ENCODE data around the gene TMEM198. TPM values are rescaled to one million over a fixed set of nuclear protein-coding genes. Genes with fewer than 3 reads are reported as not detected.
A peak's percentile ranks its signal among the peaks of the same experiment; 100 is the strongest.

Gene TMEM198
- total RNA-seq, 1 donor from 2014 or later: 6.1 TPM

DNA sequence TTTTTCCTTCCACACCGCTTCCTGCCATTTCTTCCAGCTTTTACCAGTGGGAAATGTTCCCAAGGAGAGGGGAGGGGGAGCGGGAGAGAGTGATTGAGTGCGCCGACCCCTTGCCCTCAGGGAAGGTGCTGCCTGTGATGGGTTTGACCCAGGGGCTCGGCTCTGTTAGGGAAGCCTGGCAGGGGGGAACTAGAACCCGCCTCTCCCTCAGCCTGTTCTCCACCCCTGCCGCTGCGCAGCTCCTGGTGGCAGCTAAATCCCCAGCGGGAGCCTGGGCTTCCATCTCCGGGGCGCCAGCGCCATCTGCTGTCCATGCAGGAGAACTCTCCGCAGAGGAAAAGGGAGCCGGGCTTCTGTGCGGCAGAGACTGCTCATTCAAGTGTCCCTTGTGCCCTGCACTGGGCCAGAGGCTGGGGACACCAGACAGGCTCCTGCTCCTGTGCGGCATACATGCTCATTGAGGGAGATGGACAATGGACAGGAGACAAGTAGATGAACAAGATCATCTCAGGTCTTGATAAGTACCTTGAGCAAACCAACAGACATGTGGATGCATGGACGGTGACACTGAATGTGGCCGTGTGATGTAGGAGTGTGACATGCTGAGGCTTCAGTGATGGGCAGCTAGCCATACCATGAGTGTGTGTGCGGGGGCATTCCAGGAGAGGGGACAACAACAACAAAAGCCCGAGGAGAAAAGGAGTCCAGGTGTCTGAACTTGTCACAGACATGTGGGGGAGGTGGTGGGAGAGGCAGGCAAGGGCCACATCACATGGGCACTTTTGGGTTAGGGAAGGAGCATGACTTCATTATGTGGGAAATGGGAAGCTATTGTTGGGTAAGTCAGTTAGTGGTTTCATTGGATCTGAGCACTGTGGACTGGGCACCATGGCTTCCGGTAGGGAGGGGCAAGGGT, 13.5 kb upstream of the TMEM198 start:
- Mint-ChIP-seq H3K36me3 (ENCODE audit: low read depth) (no peaks in the 10 kb centered on the region), H3K27me3 (ENCODE audit: low read depth) (peaks cover 41% of the 10 kb centered on the region), H3K4me3 (ENCODE audit: unreplicated experiment) (peak overlapping the region; percentile 43), H3K9me3 (ENCODE audit: low read depth) (no peaks in the 10 kb centered on the region), H3K27ac (ENCODE audit: unreplicated experiment) (no peak overlapping the region), H3K4me1 (ENCODE audit: low read depth) (no peaks in the 10 kb centered on the region)
- TF ChIP-seq, protein P1, sequence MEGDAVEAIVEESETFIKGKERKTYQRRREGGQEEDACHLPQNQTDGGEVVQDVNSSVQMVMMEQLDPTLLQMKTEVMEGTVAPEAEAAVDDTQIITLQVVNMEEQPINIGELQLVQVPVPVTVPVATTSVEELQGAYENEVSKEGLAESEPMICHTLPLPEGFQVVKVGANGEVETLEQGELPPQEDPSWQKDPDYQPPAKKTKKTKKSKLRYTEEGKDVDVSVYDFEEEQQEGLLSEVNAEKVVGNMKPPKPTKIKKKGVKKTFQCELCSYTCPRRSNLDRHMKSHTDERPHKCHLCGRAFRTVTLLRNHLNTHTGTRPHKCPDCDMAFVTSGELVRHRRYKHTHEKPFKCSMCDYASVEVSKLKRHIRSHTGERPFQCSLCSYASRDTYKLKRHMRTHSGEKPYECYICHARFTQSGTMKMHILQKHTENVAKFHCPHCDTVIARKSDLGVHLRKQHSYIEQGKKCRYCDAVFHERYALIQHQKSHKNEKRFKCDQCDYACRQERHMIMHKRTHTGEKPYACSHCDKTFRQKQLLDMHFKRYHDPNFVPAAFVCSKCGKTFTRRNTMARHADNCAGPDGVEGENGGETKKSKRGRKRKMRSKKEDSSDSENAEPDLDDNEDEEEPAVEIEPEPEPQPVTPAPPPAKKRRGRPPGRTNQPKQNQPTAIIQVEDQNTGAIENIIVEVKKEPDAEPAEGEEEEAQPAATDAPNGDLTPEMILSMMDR (IDR thresholded peaks at IDR 0.05): peak; percentile 98
- DNase-seq (ENCODE audit: low spot score): no peak

DNA sequence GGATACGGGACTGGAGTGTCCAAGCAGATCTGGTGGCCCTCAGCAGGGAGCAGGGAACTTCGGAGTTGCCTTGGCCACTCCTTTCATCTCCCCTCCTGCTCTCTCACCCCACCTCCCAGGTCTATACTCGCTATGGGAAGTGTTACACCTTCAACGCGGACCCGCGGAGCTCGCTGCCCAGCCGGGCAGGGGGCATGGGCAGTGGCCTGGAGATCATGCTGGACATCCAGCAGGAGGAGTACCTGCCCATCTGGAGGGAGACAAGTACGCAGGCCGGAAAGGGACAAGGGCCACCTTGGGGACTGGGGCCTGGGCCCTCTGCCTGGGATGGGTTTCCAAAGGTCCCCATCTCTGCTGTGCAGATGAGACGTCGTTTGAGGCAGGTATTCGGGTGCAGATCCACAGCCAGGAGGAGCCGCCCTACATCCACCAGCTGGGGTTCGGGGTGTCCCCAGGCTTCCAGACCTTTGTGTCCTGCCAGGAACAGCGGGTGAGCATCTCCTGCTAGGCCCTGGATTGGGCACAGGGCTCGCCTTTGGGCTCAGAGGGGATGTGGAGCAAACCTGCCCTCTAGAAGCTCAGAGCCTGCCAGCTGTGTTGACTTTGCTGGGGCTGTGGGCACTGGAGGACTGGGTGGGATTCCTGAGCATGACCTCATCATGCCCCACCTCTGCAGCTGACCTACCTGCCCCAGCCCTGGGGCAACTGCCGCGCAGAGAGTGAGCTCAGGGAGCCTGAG, 12.0 kb upstream of the TMEM198 start:
- Mint-ChIP-seq H3K27ac (ENCODE audit: unreplicated experiment) (no peak overlapping the region), H3K9me3 (ENCODE audit: low read depth) (no peaks in the 10 kb centered on the region), H3K4me1 (ENCODE audit: low read depth) (no peaks in the 10 kb centered on the region), H3K36me3 (ENCODE audit: low read depth) (no peaks in the 10 kb centered on the region), H3K4me3 (ENCODE audit: unreplicated experiment) (no peak overlapping the region), H3K27me3 (ENCODE audit: low read depth) (peaks cover 33% of the 10 kb centered on the region)
- TF ChIP-seq, protein P1 (IDR thresholded peaks at IDR 0.05): no peak
- no peak for DNase-seq (ENCODE audit: low spot score)

GRCh38 chr2:219532378-219532649, 11.5 kb upstream of the TMEM198 start:
- Mint-ChIP-seq H3K4me1 (ENCODE audit: low read depth) (no peaks in the 10 kb centered on the region), H3K9me3 (ENCODE audit: low read depth) (no peaks in the 10 kb centered on the region), H3K27me3 (ENCODE audit: low read depth) (peaks cover 29% of the 10 kb centered on the region), H3K27ac (ENCODE audit: unreplicated experiment) (no peak overlapping the region), H3K4me3 (ENCODE audit: unreplicated experiment) (no peak overlapping the region), H3K36me3 (ENCODE audit: low read depth) (no peaks in the 10 kb centered on the region)
- no peak for DNase-seq (ENCODE audit: low spot score)
- TF ChIP-seq, protein P1 (IDR thresholded peaks at IDR 0.05): no peak

DNA sequence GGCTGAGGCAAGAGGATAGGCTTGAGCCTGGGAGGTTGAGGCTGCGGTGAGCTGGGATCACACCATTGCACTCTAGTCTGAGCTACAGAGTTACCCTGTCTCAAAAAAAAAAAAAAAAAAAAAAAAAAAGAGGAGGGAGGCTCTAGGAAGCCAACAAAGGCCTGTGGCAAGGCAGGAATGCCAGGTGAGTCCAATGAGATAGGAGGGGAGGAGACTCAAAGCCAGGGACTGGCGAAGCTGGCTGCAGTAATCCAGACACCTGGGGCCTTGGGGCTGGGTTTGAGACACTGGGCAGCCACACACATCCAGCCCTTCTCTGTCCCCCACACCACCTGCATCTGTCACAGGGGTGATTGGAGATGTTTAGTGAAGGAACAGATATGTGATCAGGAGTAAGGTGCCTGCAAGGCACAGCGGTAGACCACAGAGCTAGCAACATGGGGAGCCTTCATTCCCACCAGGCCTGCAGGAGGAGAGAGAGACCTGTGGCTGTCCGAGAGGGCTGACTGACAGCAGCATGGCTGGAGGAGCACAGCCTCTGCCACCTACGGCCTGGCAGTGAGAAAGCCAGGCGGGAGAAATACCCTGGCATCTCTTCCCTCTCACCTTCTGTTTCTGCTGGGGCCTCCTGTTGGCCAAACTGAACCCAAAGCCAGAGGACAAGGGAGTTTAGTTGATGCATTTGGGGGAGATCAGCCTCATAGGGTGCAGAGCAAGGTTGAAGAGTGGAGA, 9.7 kb upstream of the TMEM198 start:
- Mint-ChIP-seq H3K4me3 (ENCODE audit: unreplicated experiment) (no peak overlapping the region), H3K27ac (ENCODE audit: unreplicated experiment) (no peak overlapping the region), H3K27me3 (ENCODE audit: low read depth) (peaks cover 17% of the 10 kb centered on the region), H3K36me3 (ENCODE audit: low read depth) (peaks cover 5% of the 10 kb centered on the region), H3K4me1 (ENCODE audit: low read depth) (peaks cover 11% of the 10 kb centered on the region), H3K9me3 (ENCODE audit: low read depth) (no peaks in the 10 kb centered on the region)
- TF ChIP-seq, protein P1 (IDR thresholded peaks at IDR 0.05): no peak
- no peak for DNase-seq (ENCODE audit: low spot score)

DNA sequence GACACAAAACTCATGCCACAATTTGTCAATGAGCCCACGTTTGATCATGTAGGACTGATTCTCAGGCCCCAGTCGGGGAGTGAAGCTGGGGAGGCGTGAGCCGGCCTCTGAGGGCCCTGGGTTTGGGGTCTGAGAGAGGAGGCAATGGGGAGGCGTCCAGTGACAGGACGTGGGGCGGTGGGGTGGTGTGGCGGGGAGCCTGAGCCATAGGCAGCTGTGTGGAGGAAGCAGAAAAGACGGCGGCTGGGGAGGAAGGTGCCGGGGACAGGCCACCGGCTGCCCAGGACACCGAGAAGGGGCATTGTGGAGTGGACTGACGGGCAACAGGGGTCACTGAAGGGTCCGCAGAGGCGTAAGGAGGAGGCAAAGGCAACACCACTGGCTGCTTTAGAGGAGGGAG, 7.4 kb upstream of the TMEM198 start:
- TF ChIP-seq, protein P1 (IDR thresholded peaks at IDR 0.05): no peak
- Mint-ChIP-seq H3K27ac (ENCODE audit: unreplicated experiment) (no peak overlapping the region), H3K4me3 (ENCODE audit: unreplicated experiment) (no peak overlapping the region), H3K36me3 (ENCODE audit: low read depth) (peaks cover 15% of the 10 kb centered on the region), H3K27me3 (ENCODE audit: low read depth) (peaks cover under 1% of the 10 kb centered on the region), H3K9me3 (ENCODE audit: low read depth) (no peaks in the 10 kb centered on the region), H3K4me1 (ENCODE audit: low read depth) (peaks cover 16% of the 10 kb centered on the region)
- no peak for DNase-seq (ENCODE audit: low spot score)
